Measurements from ENCODE around the gene IRF2BP2.

The IRF2BP2 gene

GRCh38 chr1:234610061-234610665 is at the start of gene IRF2BP2:
Gene IRF2BP2, minus strand, starts transcription at chr1:234610178. Its CDS starts 684 bp downstream, at chr1:234609494.
- DNase-seq (ENCODE audit: low read depth): no peak
- H3K4me3 ChIP-seq (ENCODE audit: low read length): peak within 1 kb of the TSS; percentile 94
- TF ChIP-seq CTCF (conservative IDR thresholded peaks at IDR 0.05; ENCODE audit: low read depth, low read length): no peak

GRCh38 chr1:234659538-234659937 is 49.6 kb upstream of the IRF2BP2 start:
- no peak for TF ChIP-seq CTCF (conservative IDR thresholded peaks at IDR 0.05; ENCODE audit: low read depth, low read length)
- DNase-seq (ENCODE audit: low read depth): no peak
- no peak overlapping the region for H3K4me3 ChIP-seq (ENCODE audit: low read length)

DNA sequence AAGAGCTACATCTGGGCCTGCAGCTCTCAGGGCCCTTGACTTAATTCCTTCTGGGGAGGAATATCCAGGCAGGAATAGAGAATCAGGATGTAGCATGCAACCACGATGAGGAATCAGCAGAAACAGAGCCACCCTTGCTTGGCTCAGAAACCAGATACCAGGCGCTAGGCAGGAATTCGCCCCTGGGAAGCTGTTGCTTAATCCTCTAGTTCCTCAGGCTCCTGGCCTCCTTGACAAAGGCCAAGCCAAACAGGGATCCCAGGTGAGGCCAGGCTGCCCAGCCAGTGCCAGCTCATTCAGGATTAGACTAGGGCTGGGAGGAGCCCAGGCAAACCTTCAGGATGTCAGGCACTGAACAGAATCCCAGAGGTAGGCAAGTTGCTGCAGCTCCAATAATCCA is 48.2 kb upstream of the IRF2BP2 start:
- DNase-seq (ENCODE audit: low read depth): peak; percentile 42
- H3K4me3 ChIP-seq (ENCODE audit: low read length): no peak overlapping the region
- no peak for TF ChIP-seq CTCF (conservative IDR thresholded peaks at IDR 0.05; ENCODE audit: low read depth, low read length)

DNA sequence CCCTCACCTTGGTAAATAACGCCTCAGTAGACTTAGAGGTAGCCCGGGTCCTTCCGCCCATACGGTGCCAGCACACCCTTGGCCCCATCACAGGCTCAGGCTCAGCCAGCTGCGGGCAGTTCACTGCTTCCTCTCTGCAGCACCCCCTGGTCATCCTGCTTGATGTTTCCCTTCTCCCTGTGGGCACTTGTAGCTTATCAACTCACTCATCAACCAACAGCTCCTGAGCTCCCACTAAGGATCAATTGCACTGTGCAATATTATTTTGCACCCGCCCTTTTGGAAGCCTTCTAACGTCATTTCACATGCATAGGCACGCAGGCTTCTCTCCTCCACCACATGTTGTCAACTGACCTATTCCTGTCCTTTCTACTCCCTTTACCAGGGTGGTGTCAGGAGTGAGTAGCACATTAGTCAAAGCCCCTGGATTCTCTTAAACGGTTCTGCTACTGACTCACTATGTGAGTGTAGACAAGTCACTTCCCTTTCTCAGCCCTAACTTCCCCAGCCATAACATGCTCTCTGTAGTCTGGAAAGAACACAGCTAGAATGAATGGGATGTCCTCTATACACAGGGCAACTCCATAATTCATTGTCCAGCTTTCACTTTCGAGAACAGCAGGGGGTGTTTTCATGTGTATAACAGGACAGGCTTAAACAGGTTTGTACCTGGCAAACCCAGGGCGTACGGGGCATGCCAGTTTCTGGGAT is 47.1 kb upstream of the IRF2BP2 start:
- peak; percentile 33 for DNase-seq (ENCODE audit: low read depth)
- TF ChIP-seq CTCF (conservative IDR thresholded peaks at IDR 0.05; ENCODE audit: low read depth, low read length): no peak
- H3K4me3 ChIP-seq (ENCODE audit: low read length): no peak overlapping the region

DNA sequence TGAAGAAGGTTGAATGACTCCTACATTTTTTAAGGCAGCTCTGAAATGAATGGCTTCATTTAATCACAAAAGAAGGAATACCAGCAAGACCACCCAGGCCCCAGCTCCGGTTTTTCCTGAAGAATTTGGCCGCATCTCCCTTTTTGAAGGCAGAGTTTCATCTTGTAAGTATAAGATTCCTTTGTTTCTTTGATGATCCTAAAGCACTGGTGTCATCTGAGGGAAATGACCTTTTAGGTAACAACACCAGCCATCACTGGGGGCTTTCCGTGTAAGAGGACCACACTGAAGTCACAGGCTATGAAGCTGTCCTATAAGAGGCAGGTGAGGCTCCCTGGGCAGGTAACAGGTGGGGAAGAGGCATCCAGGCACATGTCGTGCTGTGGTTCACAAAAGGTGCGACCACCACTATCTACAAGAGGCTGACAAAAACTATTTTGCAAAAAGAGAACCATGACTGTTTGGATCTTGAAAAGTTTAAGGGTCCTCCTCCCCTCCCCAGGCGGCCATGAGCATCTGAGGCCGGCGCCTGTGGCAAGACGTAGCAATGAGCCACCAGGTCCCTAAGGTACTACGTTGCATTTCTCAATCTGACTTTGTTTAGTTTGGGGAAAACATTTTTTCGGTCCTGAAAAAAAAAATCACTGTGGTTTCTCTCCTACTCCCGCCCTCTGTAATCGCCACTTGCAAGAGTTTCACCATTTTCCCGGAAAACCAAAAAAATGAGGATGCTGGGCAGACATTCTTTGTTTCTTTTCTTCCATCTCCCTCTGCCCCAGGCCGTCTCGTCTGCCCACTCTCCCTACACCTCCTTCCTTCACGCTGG is 46.3 kb upstream of the IRF2BP2 start:
- no peak overlapping the region for H3K4me3 ChIP-seq (ENCODE audit: low read length)
- DNase-seq (ENCODE audit: low read depth): no peak
- TF ChIP-seq CTCF (conservative IDR thresholded peaks at IDR 0.05; ENCODE audit: low read depth, low read length): no peak

DNA sequence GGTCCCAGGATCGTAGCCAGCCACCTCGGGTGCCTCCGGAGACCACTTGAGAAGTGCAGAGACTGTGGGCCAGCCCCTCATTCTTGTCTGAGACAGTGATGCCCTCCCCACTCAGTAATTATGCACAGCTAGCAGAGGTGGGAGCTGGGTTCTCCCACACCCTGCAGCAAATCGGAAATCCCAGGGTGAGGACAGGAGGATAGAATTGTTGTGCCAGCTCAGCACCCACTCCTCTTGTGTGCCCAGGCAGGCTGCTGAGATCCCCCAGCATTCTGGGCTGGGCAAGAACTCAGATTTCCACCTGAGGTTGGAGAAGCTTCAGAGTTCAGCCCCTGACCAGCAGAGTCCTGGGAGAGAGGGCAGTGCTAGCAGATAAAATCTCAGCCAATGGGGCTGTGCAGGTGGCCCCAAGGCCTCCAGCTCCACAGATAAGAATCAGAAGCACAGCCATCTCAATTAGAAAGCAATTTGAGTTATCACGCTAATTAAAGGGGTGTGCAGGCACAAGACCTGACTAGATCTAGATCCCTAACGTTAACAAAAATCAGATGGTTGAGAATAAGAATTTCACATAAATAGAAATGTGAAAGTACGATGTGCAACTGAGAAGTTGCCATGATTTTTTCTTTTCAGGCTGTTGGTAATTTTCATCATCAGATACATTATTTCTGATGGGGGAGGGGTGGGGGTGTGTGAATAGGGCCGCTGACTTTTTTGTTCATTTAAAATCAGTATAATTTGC is 45.5 kb upstream of the IRF2BP2 start:
- TF ChIP-seq CTCF (conservative IDR thresholded peaks at IDR 0.05; ENCODE audit: low read depth, low read length): no peak

More for the DNA sequence above, 45.5 kb upstream of the IRF2BP2 start:
- DNase-seq (ENCODE audit: low read depth): no peak
- no peak overlapping the region for H3K4me3 ChIP-seq (ENCODE audit: low read length)
